Umbilical cord (tissue), 2 donors: Measurements from ENCODE around the gene SOD1. TPM values are rescaled to one million over a fixed set of nuclear protein-coding genes. Genes with fewer than 3 reads are reported as not detected.
"Not testable (repeated sequence)": the region's sequence is repeated elsewhere in the genome, so short reads cannot be mapped to it uniquely, and the experiment has no call there.

Source experiments
- DNase-seq: peaks from one replicate; pipeline ENCODE4 v3.0.0-alpha.2; 2015; ENCODE audit warnings: low spot score
- total RNA-seq: library from RNA; depleted of rRNA; stranded (reverse); fragments of >200 nt; gene quantifications from one replicate; pipeline ENCODE4 v1.2.3, GENCODE V29; 2014; ENCODE audit warnings: low replicate concordance; ENCODE audit not compliant: insufficient read depth

Gene SOD1
- total RNA-seq, result 127 TPM

- peak; percentile 96 for DNase-seq
Measured at GRCh38 chr21:31659536-31660258, at the start of gene SOD1. Gene SOD1, plus strand, starts transcription at chr21:31659693. Its CDS starts 77 bp downstream, at chr21:31659770.

DNA sequence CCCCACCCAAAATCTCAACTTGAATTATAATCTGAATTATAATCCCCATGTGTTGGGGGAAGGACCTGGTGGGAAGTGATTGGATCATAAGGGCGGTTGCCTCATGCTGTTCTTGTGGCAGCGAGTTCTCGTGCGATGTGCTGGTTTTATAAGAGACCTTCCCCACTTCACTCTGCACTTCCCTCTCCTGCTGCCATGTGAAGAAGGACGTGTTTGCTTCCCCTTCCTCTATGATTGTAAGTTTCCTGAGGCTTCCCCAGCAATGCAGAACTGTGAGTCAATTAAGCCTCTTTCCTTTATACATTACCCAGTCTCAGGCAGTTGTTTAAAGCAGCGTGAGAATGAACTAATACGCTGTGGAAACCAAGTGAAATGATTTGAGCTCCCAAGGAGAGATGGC lies 48.0 kb upstream of the SOD1 start:
- DNase-seq, result no peak

DNA sequence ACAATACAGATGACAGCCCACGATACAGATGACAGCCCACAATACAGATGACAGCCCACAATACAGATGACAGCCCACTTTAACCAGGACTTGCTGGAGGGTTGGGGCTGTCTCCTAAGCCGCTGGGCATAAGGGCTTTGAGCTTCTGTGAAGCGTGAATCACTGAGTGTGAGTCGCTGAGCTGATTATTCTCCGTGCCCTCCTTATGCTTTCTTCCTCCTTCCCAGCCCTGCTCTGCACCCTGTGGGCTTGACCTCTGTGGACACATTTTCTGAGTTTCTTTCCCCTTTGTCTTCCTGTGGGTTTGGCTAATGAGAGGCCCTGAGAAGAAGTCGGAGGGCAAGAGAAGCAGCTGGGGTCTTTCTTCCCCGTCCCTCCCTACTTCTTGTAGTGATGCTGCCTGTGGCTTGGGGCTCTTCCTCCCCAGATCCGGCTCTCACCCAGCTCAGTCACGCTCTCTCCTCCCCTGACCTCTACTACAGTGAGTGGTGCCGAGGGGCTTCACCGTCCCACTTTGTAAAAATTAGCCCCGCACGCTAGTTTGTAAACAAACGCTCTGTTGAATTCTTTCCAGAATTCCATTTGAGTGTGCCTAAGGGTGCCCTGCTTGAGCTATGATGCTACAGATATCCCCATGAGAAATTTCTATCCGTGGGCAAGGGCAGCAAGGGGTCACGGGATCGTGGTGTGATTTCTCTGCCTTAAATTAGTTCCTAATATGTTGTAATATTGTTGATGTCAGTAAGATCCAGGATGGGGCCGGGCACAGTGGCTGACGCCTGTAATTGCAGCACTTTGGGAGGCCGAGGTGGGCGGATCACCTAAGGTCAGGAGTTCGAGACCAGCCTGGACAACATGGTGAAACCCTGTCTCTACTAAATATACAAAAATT lies 46.4 kb upstream of the SOD1 start:
- no peak for DNase-seq

GRCh38 chr21:31614705-31615104 lies 44.8 kb upstream of the SOD1 start:
- no peak for DNase-seq

- no peak for DNase-seq
Measured at GRCh38 chr21:31616216-31616615, 43.3 kb upstream of the SOD1 start.

DNA sequence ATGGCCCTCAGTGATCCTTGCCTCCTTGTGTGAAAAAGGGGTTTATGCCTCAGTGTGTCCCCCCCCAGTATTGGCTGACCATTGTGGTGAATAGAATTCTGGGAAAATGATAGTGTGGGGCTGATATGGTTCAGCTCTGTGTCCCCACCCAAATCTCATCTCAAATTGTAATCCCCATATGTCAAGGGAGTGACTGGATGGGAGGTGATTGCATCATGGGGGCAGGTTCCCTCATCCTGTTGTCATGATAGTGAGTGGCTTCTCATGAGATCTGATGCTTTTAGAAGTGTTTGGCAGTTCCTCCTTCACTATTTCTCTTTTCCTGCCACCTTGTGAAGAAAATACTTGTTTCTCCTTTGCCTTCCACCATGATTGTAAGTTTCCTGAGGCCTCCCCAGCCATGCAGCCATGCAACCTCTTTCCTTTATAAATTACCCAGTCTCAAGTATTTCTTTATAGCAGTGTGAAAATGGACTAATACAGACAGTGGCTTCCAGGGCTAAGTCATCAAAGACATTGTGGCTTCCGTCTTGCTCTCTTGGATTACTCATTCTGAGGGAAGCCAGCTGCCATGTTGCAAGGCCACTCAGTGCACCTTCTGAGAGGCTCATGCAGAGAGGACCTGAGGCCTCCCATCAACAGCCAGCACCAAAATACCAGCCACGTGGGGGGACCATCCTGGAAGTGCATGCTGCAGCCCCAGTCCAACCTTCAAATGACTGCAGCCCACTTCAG lies 40.6 kb upstream of the SOD1 start:
- no peak for DNase-seq

DNA sequence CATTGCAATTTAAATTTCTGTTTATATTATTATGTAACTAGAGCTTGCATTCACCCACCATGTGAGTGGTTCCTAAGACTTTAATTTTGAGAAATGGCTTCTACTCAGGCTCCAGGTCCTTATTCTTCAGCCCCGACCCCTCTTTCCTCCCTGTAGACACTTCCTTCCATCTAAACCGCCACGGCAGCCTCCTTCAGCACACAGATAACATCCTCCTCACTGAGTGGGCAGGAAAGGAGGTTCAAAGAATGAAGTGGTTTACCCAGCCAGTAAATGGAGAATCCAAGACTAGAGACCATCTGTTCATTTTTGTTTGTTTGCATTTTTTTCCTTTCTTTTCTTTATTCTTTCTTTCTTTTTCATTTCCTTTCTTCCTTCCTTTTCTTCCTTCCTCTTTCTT lies 37.1 kb upstream of the SOD1 start:
- DNase-seq, result no peak

GRCh38 chr21:31623664-31624063 lies 35.8 kb upstream of the SOD1 start:
- DNase-seq, result no peak

GRCh38 chr21:31624181-31624580 lies 35.3 kb upstream of the SOD1 start:
- DNase-seq, result no peak

DNA sequence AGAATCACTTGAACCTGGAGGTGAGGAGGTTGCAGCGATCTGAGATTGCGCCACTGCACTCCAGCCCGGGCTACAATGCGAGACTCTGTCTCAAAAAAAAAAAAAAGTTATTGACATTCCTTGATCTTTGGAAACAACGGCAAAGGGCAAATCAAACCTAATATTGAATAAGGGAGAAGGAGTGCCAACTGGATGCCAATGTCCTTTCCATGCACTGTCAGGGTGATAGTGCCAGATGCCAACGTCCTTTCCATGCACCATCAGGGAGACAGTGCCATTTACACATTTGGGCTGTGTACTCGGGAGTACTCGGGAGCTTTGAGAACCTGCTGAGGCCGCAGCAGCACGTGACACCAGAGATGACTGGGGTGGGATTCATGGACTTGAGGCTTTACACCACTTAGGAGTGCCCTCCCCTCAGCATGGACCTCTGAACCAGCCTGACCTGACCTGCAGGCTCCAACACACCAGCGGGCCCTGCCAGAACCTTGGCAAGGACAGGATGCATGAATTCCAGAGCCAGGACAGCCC lies 34.5 kb upstream of the SOD1 start:
- DNase-seq, result no peak

DNA sequence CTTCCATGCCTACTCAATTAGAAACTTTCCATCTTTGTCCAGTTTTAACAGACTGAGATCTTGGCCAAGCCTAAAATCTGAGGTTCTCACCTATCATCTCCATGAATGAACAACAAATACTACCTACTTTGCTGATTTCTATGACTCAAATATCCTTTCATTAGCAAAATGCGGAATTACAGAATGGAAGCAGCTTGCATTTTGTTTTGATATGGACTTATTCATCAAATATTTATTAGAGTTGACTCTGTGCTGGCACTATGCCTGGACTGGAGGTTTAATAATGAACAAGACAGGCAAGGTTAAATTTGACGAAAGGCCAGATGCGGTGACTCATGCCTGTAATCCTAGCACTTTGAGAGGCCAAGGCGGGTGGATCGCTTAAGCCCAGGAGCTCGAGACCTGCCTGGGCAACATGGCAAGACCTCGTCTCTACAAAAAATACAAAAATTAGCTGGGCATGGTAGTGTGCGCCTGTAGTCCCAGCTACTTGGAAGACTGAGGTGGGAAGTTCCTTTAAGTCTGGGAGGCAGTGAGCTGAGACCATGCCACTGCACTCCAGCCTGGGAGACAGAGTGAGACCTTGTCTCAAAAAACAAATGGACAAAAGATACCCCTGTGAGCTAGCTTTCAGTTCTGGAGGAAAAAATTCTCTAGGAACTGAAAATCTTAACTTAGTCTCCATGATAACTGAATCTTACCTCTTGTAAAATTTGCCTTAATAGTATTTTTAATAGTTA lies 29.4 kb upstream of the SOD1 start:
- DNase-seq, result peak; percentile 81

- DNase-seq, result not testable (repeated sequence)
Measured at GRCh38 chr21:31631881-31632280, 27.6 kb upstream of the SOD1 start.

DNA sequence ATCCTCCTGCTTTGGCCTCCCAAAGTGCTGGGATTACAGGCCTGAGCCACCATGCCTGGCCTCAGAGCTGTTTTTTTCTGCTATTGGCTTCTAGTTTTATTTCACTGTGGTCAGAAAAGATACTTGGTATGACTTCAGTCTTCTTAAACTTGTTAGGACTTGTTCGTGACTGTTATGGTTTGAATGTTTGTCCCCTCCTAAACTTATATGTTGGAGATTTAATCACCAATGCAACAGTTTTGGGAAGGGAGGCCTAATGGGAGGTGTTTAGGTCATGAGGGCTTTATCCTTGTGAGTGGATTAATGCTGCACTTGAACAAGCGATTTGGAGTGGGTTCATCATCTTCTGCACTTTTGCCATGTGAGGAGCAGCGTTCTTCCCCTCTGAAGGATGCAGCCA lies 24.5 kb upstream of the SOD1 start:
- DNase-seq, result no peak

- DNase-seq, result no peak
Measured at GRCh38 chr21:31636874-31637273, 22.6 kb upstream of the SOD1 start.

GRCh38 chr21:31641416-31641922 lies 18.0 kb upstream of the SOD1 start:
- DNase-seq, result no peak

DNA sequence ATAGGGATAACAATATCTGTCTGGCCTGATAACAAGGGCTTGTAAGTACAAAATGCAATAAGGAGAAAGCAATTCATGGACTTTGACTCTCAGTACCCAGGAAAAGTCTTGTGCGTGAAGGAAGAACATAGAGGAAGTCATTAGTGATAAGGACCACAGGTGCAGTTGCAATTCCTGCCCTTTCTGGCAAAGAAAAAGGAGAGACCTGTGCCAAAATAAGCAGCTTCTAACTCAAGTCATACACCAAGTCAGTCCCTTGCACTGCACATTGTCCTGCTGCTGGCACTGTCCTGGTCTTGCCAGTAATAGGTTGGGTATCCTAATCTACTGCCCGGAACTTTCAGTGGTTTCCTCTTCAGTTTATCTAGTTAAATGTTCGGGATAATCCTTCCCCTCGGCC lies 14.8 kb upstream of the SOD1 start:
- no peak for DNase-seq

GRCh38 chr21:31647650-31648049 lies 11.8 kb upstream of the SOD1 start:
- DNase-seq, result no peak

DNA sequence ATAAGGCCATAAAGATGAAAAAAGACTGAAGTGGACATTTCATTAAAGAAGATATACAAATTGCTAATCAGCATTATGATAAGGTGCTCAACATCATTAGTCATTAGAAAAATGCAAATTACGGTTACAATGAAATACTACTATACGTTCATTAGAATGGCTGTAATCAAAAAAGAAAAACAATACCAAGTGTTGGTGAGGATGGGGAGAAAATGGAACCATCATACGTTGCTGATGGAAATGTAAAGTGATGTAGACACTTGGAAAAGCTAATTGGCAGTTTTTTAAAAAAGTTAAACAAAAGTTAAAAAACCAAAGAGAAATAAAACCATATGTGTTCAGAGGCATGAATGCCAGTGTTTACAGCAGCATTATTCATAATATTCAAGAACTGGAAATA lies 8.6 kb upstream of the SOD1 start:
- no peak for DNase-seq

DNA sequence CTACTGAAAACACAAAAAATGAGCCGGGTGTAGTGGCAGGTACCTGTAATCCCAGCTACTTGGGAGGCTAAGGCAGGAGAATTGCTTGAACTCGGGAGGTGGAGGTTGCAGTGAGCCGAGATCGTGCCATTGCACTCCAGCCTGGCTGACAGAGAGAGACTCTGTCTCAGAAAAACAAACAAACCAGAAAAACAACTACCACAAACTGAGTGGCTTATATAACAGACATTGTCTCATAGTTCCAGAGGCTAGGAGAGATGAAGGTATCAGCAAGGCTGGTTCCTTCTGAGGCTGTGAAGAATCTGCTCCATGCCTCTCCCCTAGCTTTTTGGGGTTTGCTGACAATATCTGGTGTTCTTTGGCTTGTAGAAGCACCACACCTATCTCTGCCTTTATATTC lies 8.0 kb upstream of the SOD1 start:
- DNase-seq, result not testable (repeated sequence)

DNA sequence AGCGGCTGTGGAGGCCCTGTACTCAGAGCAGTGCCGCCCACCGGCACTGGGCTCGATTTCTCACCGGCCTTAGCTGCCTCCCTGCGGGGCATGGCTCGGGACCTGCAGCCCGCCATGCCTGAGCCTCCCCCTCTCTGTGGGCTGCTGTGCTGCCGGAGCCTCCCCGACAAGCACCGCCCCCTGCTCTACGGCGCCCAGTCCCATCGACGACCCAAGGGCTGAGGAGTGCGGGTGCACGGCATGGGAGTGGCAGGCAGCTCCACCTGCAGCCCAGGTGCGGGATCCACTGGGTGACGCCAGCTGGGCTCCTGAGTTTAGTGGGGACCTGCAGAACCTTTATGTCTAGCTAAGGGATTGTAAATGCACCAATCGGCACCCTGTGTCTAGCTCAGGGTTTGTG lies 5.2 kb upstream of the SOD1 start:
- no peak for DNase-seq
